Measurements from ENCODE around the gene EFNA2.

The EFNA2 gene

GRCh38 chr19:1290196-1290702 is 4.6 kb downstream of the EFNA2 start:
- H3K27me3 Mint-ChIP-seq: peaks cover 19% of the 10 kb centered on the region
- H3K27ac Mint-ChIP-seq: no peak overlapping the region
- no peak overlapping the region for H3K4me3 Mint-ChIP-seq
- H3K36me3 Mint-ChIP-seq (ENCODE audit: low read depth): no peaks in the 10 kb centered on the region
- H3K4me1 Mint-ChIP-seq (ENCODE audit: low read depth): no peaks in the 10 kb centered on the region
- no peaks in the 10 kb centered on the region for H3K9me3 Mint-ChIP-seq

- Mint-ChIP-seq H3K27me3 (peaks cover 19% of the 10 kb centered on the region), H3K4me3 (no peak overlapping the region), H3K27ac (no peak overlapping the region), H3K36me3 (ENCODE audit: low read depth) (no peaks in the 10 kb centered on the region), H3K4me1 (ENCODE audit: low read depth) (no peaks in the 10 kb centered on the region), H3K9me3 (no peaks in the 10 kb centered on the region)
These were observed 5.3 kb downstream of the EFNA2 start for GRCh38 chr19:1290703-1291651.

- Mint-ChIP-seq H3K36me3 (ENCODE audit: low read depth) (no peaks in the 10 kb centered on the region), H3K9me3 (no peaks in the 10 kb centered on the region), H3K27me3 (peaks cover 15% of the 10 kb centered on the region), H3K4me1 (ENCODE audit: low read depth) (no peaks in the 10 kb centered on the region), H3K4me3 (no peak overlapping the region), H3K27ac (no peak overlapping the region)
These were observed 6.2 kb downstream of the EFNA2 start for GRCh38 chr19:1291761-1292418.

GRCh38 chr19:1292419-1293151 is 6.9 kb downstream of the EFNA2 start:
- no peak overlapping the region for H3K4me3 Mint-ChIP-seq
- no peaks in the 10 kb centered on the region for H3K9me3 Mint-ChIP-seq
- no peak overlapping the region for H3K27ac Mint-ChIP-seq
- no peaks in the 10 kb centered on the region for H3K36me3 Mint-ChIP-seq (ENCODE audit: low read depth)
- no peaks in the 10 kb centered on the region for H3K4me1 Mint-ChIP-seq (ENCODE audit: low read depth)
- H3K27me3 Mint-ChIP-seq: peaks cover 15% of the 10 kb centered on the region

- Mint-ChIP-seq H3K27me3 (peaks cover 10% of the 10 kb centered on the region), H3K36me3 (ENCODE audit: low read depth) (no peaks in the 10 kb centered on the region), H3K4me3 (no peak overlapping the region), H3K4me1 (ENCODE audit: low read depth) (no peaks in the 10 kb centered on the region), H3K9me3 (no peaks in the 10 kb centered on the region), H3K27ac (no peak overlapping the region)
These were observed 8.3 kb downstream of the EFNA2 start for GRCh38 chr19:1293782-1294604.

- no peak overlapping the region for H3K4me3 Mint-ChIP-seq
- H3K27ac Mint-ChIP-seq: no peak overlapping the region
- H3K27me3 Mint-ChIP-seq: peaks cover 8% of the 10 kb centered on the region
- H3K4me1 Mint-ChIP-seq (ENCODE audit: low read depth): no peaks in the 10 kb centered on the region
- no peaks in the 10 kb centered on the region for H3K9me3 Mint-ChIP-seq
- H3K36me3 Mint-ChIP-seq (ENCODE audit: low read depth): no peaks in the 10 kb centered on the region
These were observed 9.0 kb downstream of the EFNA2 start for GRCh38 chr19:1294688-1295087.

GRCh38 chr19:1295169-1296012 is 9.7 kb downstream of the EFNA2 start:
- no peak overlapping the region for H3K27ac Mint-ChIP-seq
- no peaks in the 10 kb centered on the region for H3K36me3 Mint-ChIP-seq (ENCODE audit: low read depth)
- H3K4me1 Mint-ChIP-seq (ENCODE audit: low read depth): no peaks in the 10 kb centered on the region
- no peak overlapping the region for H3K4me3 Mint-ChIP-seq
- no peaks in the 10 kb centered on the region for H3K9me3 Mint-ChIP-seq
- peaks cover 8% of the 10 kb centered on the region for H3K27me3 Mint-ChIP-seq

GRCh38 chr19:1296078-1296477 is 10.4 kb downstream of the EFNA2 start:
- no peaks in the 10 kb centered on the region for H3K9me3 Mint-ChIP-seq
- peaks cover 8% of the 10 kb centered on the region for H3K27me3 Mint-ChIP-seq
- no peaks in the 10 kb centered on the region for H3K4me1 Mint-ChIP-seq (ENCODE audit: low read depth)

GRCh38 chr19:1296575-1297271 is 11.1 kb downstream of the EFNA2 start:
- H3K36me3 Mint-ChIP-seq (ENCODE audit: low read depth): no peaks in the 10 kb centered on the region
- no peak overlapping the region for H3K27ac Mint-ChIP-seq
- H3K4me1 Mint-ChIP-seq (ENCODE audit: low read depth): no peaks in the 10 kb centered on the region
- H3K9me3 Mint-ChIP-seq: no peaks in the 10 kb centered on the region
- H3K4me3 Mint-ChIP-seq: no peak overlapping the region
- H3K27me3 Mint-ChIP-seq: peaks cover 8% of the 10 kb centered on the region

More at GRCh38 chr19:1296078-1296477, 10.4 kb downstream of the EFNA2 start:
- Mint-ChIP-seq H3K36me3 (ENCODE audit: low read depth) (no peaks in the 10 kb centered on the region), H3K4me3 (no peak overlapping the region), H3K27ac (no peak overlapping the region)

- H3K4me1 Mint-ChIP-seq (ENCODE audit: low read depth): no peaks in the 10 kb centered on the region
- H3K36me3 Mint-ChIP-seq (ENCODE audit: low read depth): no peaks in the 10 kb centered on the region
- no peak overlapping the region for H3K4me3 Mint-ChIP-seq
- no peak overlapping the region for H3K27ac Mint-ChIP-seq
- no peaks in the 10 kb centered on the region for H3K27me3 Mint-ChIP-seq
- no peaks in the 10 kb centered on the region for H3K9me3 Mint-ChIP-seq
These were observed 12.6 kb downstream of the EFNA2 start for GRCh38 chr19:1298235-1298634.

- Mint-ChIP-seq H3K4me1 (ENCODE audit: low read depth) (no peaks in the 10 kb centered on the region), H3K4me3 (no peak overlapping the region), H3K27ac (no peak overlapping the region), H3K27me3 (no peaks in the 10 kb centered on the region), H3K9me3 (no peaks in the 10 kb centered on the region), H3K36me3 (ENCODE audit: low read depth) (no peaks in the 10 kb centered on the region)
These were observed 14.1 kb downstream of the EFNA2 start for GRCh38 chr19:1299801-1300200.

GRCh38 chr19:1300744-1301490 is 15.2 kb downstream of the EFNA2 start:
- H3K27me3 Mint-ChIP-seq: no peaks in the 10 kb centered on the region
- no peak overlapping the region for H3K4me3 Mint-ChIP-seq
- no peaks in the 10 kb centered on the region for H3K4me1 Mint-ChIP-seq (ENCODE audit: low read depth)
- H3K27ac Mint-ChIP-seq: no peak overlapping the region
- no peaks in the 10 kb centered on the region for H3K9me3 Mint-ChIP-seq
- no peaks in the 10 kb centered on the region for H3K36me3 Mint-ChIP-seq (ENCODE audit: low read depth)
